Liver (tissue), 9 donors: ENCODE results near the gene SP140. TPM values are rescaled to one million over a fixed set of nuclear protein-coding genes. Genes with fewer than 3 reads are reported as not detected.

ENCODE experiments used
- DNase-seq: peaks from one replicate; pipeline ENCODE4 v3.0.0-alpha.2; 2017; ENCODE audit warnings: low spot score
- H3K27ac ChIP-seq, 2 donors: one replicate each; pipeline ENCODE4 v1.7.0; 2013; ENCODE audit warnings: inconsistent platforms in 2 of 2, low read length in 2 of 2, control low read depth in 1 of 2, low read depth in 1 of 2, mild to moderate bottlenecking in 1 of 2
- H3K27me3 ChIP-seq, 4 donors: one replicate each; pipeline versions ENCODE4 v1.6.1 to v1.7.0; 2013; ENCODE audit warnings: low read length in 3 of 4, inconsistent platforms in 1 of 4, mild to moderate bottlenecking in 1 of 4, moderate library complexity in 1 of 4; ENCODE audit not compliant: control insufficient read depth in 4 of 4, insufficient read depth in 4 of 4
- H3K36me3 ChIP-seq, 4 donors: one replicate each; pipeline versions ENCODE4 v1.6.1 to v1.7.0; 2013; ENCODE audit warnings: low read length in 3 of 4, mild to moderate bottlenecking in 3 of 4, low read depth in 1 of 4, moderate library complexity in 1 of 4; ENCODE audit not compliant: control insufficient read depth in 4 of 4, insufficient read depth in 3 of 4
- H3K4me1 ChIP-seq, 4 donors: one replicate each; pipeline versions ENCODE4 v1.6.1 to v1.7.0; 2013; ENCODE audit warnings: low read length in 3 of 4, mild to moderate bottlenecking in 3 of 4, moderate library complexity in 1 of 4; ENCODE audit not compliant: control insufficient read depth in 4 of 4, insufficient read depth in 4 of 4
- H3K4me3 ChIP-seq, 3 donors: one replicate each; pipeline versions ENCODE4 v1.6.1 to v1.7.0; 2013; ENCODE audit warnings: low read length in 3 of 3, control low read depth in 1 of 3, low read depth in 1 of 3, mild to moderate bottlenecking in 1 of 3
- H3K9ac ChIP-seq, 2 donors: one replicate each; pipeline ENCODE4 v1.7.0; 2013; ENCODE audit warnings: low read length in 2 of 2, mild to moderate bottlenecking in 2 of 2, moderate library complexity in 2 of 2, control low read depth in 1 of 2, low read depth in 1 of 2
- H3K9me3 ChIP-seq, 4 donors: one replicate each; pipeline versions ENCODE4 v1.6.1 to v1.7.0; 2013; ENCODE audit warnings: low read length in 3 of 4; ENCODE audit not compliant: control insufficient read depth in 4 of 4
- EGR1 ChIP-seq, 2 donors: IDR thresholded peaks; 2 replicates each; pipeline ENCODE4 v1.6.1; 2016 to 2018; ENCODE audit warnings: antibody characterized with exemption in 2 of 2, low read depth in 2 of 2
- FOXA1 ChIP-seq: IDR thresholded peaks from 2 replicates; pipeline ENCODE4 v1.6.1; 2016; ENCODE audit warnings: antibody characterized with exemption
- FOXA2 ChIP-seq: IDR thresholded peaks from 2 replicates; pipeline ENCODE4 v1.6.1; 2016; ENCODE audit warnings: antibody characterized with exemption
- GABPA ChIP-seq, 2 donors: IDR thresholded peaks in 1 of 2; conservative IDR thresholded peaks in 1 of 2; 2 replicates each; pipeline ENCODE4 v1.6.1; 2016; ENCODE audit warnings: antibody characterized with exemption in 2 of 2, mild to moderate bottlenecking in 1 of 2, moderate library complexity in 1 of 2
- HNF4A ChIP-seq, 2 donors: conservative IDR thresholded peaks; 2 replicates each; pipeline ENCODE4 v1.6.1; 2016; ENCODE audit warnings: antibody characterized with exemption in 2 of 2, mild to moderate bottlenecking in 2 of 2
- HNF4G ChIP-seq: IDR thresholded peaks from 2 replicates; pipeline ENCODE4 v1.6.1; 2016; ENCODE audit warnings: antibody characterized with exemption
- JUND ChIP-seq, 2 donors: IDR thresholded peaks; 2 replicates each; pipeline ENCODE4 v1.6.1; 2016; ENCODE audit warnings: antibody characterized with exemption in 2 of 2
- MAX ChIP-seq: IDR thresholded peaks from 2 replicates; pipeline ENCODE4 v1.6.1; 2016; ENCODE audit warnings: antibody characterized with exemption
- NR2F2 ChIP-seq: IDR thresholded peaks from 2 replicates; pipeline ENCODE4 v1.6.1; 2016; ENCODE audit warnings: antibody characterized with exemption
- RAD21 ChIP-seq, 2 donors: IDR thresholded peaks; 2 replicates each; pipeline ENCODE4 v1.6.1; 2016; ENCODE audit warnings: antibody characterized with exemption in 2 of 2, mild to moderate bottlenecking in 2 of 2
- RXRA ChIP-seq, 2 donors: IDR thresholded peaks; 2 replicates each; pipeline ENCODE4 v1.6.1; 2017 to 2018; ENCODE audit warnings: antibody characterized with exemption in 2 of 2, mild to moderate bottlenecking in 1 of 2
- SP1 ChIP-seq: IDR thresholded peaks from 2 replicates; pipeline ENCODE4 v1.6.1; 2018; ENCODE audit warnings: antibody characterized with exemption, mild to moderate bottlenecking
- TAF1 ChIP-seq: conservative IDR thresholded peaks from 2 replicates; pipeline ENCODE4 v1.6.1; 2016; ENCODE audit warnings: antibody characterized with exemption, mild to moderate bottlenecking
- YY1 ChIP-seq: IDR thresholded peaks from 2 replicates; pipeline ENCODE4 v1.6.1; 2016; ENCODE audit warnings: antibody characterized with exemption, mild to moderate bottlenecking
- ZBTB33 ChIP-seq: IDR thresholded peaks from 2 replicates; pipeline ENCODE4 v1.6.1; 2016; ENCODE audit warnings: antibody characterized with exemption
- WGBS: extraction: QIAGEN DNeasy Blood & Tissue Kit; methylation state at CpG from one replicate; pipeline ENCODE4 v1.1.7; 2013; 5-methylcytosine and 5-hydroxymethylcytosine counted together
- polyA plus RNA-seq, 2 donors: library from polyadenylated mRNA; stranded (reverse) in 1 of 2; unstranded in 1 of 2; fragments of 200-250 nt in 1 of 2; fragments of >200 nt in 1 of 2; fragmentation: Nextera tagmentation in 1 of 2; extraction: Ambion mirVana in 1 of 2; gene quantifications; one replicate each; pipeline versions ENCODE4 v1.2.1 to v1.2.3, GENCODE V29; 2013 to 2015
- total RNA-seq, 2 donors: library from RNA; depleted of rRNA; stranded (reverse); fragments of >200 nt; gene quantifications; one replicate each; pipeline ENCODE4 v1.2.3, GENCODE V29; 2014
- TF ChIP-seq, protein P1 (sequence below): fragments of 150-350 bp; IDR thresholded peaks from 2 replicates; pipeline ENCODE4 v1.5.1; 2017; ENCODE audit warnings: improper control_type of control experiment, low read depth, low read length; ENCODE audit not compliant: missing input control
- TF ChIP-seq, protein P2 (sequence below): IDR thresholded peaks from 2 replicates; pipeline ENCODE4 v1.6.1; 2016; ENCODE audit warnings: antibody characterized with exemption
- TF ChIP-seq, protein P3 (sequence below): IDR thresholded peaks from 2 replicates; pipeline ENCODE4 v1.6.1; 2016; ENCODE audit warnings: antibody characterized with exemption, mild to moderate bottlenecking
- donor health status: healthy.
- donor health status: healthy.
- donor health status: healthy.
- donor health status: healthy.
- donor health status: healthy.

Gene SP140
- total and polyA plus RNA-seq, 4 donors: 0.40 to 1.8 (median 0.77) TPM

GRCh38 chr2:230267556-230267955 lies 42.0 kb downstream of the SP140 start:
- TF ChIP-seq HNF4G (no peak), RXRA (IDR thresholded peaks at IDR 0.05) (no peak), FOXA1 (no peak), ZBTB33 (no peak), YY1 (no peak), TAF1 (no peak), JUND (IDR thresholded peaks at IDR 0.05) (no peak), MAX (no peak)
- TF ChIP-seq, protein P1, sequence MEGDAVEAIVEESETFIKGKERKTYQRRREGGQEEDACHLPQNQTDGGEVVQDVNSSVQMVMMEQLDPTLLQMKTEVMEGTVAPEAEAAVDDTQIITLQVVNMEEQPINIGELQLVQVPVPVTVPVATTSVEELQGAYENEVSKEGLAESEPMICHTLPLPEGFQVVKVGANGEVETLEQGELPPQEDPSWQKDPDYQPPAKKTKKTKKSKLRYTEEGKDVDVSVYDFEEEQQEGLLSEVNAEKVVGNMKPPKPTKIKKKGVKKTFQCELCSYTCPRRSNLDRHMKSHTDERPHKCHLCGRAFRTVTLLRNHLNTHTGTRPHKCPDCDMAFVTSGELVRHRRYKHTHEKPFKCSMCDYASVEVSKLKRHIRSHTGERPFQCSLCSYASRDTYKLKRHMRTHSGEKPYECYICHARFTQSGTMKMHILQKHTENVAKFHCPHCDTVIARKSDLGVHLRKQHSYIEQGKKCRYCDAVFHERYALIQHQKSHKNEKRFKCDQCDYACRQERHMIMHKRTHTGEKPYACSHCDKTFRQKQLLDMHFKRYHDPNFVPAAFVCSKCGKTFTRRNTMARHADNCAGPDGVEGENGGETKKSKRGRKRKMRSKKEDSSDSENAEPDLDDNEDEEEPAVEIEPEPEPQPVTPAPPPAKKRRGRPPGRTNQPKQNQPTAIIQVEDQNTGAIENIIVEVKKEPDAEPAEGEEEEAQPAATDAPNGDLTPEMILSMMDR: no peak
- H3K9ac ChIP-seq: no peak overlapping the region
- 83% methylated on average over 3 of the region's 3 CpGs for WGBS
- no peak overlapping the region for H3K27ac ChIP-seq
- H3K4me3 ChIP-seq: no peak overlapping the region
- no peaks in the 10 kb centered on the region for H3K4me1 ChIP-seq
- peaks cover 0 to 3% (median 0%) of the 10 kb centered on the region in 4 donors for H3K36me3 ChIP-seq
- H3K9me3 ChIP-seq: no peaks in the 10 kb centered on the region
- no peaks in the 10 kb centered on the region for H3K27me3 ChIP-seq
- DNase-seq: no peak

DNA sequence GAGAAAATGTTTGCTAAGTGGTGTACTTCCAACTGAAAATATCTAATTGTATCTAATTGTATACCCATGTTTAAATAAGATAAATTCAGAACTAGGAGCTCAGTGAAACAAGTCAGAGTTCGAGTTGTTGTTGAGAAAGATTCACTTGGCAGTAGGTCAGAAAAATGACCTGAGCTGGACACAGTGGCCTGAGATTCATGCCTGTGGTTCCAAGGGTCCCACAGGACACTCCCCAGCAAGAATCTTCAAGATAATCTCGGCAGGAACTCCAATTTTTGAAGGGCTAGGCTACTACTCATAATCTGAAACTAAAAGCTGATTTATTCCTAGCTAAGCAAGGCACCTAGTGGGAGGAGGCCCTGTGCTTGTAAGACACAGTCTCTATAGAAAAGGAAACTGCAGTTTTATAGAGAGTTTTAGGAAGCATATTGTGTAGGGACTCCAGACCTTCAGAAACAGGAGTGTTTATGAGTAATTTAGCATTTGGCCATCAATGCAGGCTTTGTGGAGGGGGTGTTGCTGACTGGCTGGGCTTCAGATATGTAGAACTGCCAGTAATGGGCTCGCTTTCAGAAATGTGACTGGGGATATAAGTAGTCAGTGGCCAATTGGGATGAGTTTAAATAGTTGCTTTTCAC lies 43.2 kb downstream of the SP140 start:
- Histone ChIP-seq H3K27me3 (no peaks in the 10 kb centered on the region), H3K36me3 (peaks cover 0 to 3% (median 0%) of the 10 kb centered on the region in 4 donors), H3K9ac (no peak overlapping the region), H3K9me3 (no peaks in the 10 kb centered on the region), H3K4me3 (no peak overlapping the region), H3K27ac (no peak overlapping the region), H3K4me1 (no peaks in the 10 kb centered on the region)
- WGBS: 57% methylated on average over 3 of the region's 3 CpGs
- TF ChIP-seq RAD21 (IDR thresholded peaks at IDR 0.05) (no peak), FOXA1 (no peak), FOXA2 (no peak), NR2F2 (no peak), JUND (IDR thresholded peaks at IDR 0.05) (no peak), EGR1 (IDR thresholded peaks at IDR 0.05; ENCODE audit: low read depth in 2 of 2) (no peak), HNF4A (conservative IDR thresholded peaks at IDR 0.05) (no peak), GABPA (IDR thresholded peaks at IDR 0.05 in 1 of 2, conservative IDR thresholded peaks at IDR 0.05 in 1 of 2) (no peak), MAX (no peak), TAF1 (no peak), YY1 (no peak), ZBTB33 (no peak), SP1 (no peak), RXRA (IDR thresholded peaks at IDR 0.05) (no peak), HNF4G (no peak)
- TF ChIP-seq, protein P2, sequence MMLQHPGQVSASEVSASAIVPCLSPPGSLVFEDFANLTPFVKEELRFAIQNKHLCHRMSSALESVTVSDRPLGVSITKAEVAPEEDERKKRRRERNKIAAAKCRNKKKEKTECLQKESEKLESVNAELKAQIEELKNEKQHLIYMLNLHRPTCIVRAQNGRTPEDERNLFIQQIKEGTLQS: no peak
- TF ChIP-seq, protein P3, sequence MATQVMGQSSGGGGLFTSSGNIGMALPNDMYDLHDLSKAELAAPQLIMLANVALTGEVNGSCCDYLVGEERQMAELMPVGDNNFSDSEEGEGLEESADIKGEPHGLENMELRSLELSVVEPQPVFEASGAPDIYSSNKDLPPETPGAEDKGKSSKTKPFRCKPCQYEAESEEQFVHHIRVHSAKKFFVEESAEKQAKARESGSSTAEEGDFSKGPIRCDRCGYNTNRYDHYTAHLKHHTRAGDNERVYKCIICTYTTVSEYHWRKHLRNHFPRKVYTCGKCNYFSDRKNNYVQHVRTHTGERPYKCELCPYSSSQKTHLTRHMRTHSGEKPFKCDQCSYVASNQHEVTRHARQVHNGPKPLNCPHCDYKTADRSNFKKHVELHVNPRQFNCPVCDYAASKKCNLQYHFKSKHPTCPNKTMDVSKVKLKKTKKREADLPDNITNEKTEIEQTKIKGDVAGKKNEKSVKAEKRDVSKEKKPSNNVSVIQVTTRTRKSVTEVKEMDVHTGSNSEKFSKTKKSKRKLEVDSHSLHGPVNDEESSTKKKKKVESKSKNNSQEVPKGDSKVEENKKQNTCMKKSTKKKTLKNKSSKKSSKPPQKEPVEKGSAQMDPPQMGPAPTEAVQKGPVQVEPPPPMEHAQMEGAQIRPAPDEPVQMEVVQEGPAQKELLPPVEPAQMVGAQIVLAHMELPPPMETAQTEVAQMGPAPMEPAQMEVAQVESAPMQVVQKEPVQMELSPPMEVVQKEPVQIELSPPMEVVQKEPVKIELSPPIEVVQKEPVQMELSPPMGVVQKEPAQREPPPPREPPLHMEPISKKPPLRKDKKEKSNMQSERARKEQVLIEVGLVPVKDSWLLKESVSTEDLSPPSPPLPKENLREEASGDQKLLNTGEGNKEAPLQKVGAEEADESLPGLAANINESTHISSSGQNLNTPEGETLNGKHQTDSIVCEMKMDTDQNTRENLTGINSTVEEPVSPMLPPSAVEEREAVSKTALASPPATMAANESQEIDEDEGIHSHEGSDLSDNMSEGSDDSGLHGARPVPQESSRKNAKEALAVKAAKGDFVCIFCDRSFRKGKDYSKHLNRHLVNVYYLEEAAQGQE: no peak
- TF ChIP-seq, protein P1: no peak
- DNase-seq: no peak
